ENCODE measurements around the gene CAMTA2.

Gene CAMTA2

DNA sequence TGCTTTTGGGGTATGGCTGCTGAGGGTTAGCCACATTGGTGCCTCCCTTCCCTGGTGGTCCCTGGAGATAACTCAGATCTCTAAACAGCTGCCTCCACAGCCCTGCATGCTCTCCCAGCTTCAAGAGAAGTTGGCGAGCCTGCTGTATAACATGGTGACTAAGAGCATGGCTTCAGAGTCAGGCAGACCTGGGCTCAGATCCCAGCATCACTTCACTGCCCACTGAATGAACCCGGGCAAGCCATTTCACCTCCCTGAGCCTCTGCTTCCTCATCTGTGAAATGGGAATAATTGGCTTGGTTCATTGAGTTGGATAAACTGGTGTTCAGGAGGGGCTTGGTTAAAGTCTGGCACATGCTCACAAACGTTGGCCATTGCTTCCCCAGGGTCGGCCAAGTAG is 26.9 kb upstream of the CAMTA2 start:
- H3K36me3 ChIP-seq = peaks cover 84% of the 10 kb centered on the region
- TF ChIP-seq, protein P1, sequence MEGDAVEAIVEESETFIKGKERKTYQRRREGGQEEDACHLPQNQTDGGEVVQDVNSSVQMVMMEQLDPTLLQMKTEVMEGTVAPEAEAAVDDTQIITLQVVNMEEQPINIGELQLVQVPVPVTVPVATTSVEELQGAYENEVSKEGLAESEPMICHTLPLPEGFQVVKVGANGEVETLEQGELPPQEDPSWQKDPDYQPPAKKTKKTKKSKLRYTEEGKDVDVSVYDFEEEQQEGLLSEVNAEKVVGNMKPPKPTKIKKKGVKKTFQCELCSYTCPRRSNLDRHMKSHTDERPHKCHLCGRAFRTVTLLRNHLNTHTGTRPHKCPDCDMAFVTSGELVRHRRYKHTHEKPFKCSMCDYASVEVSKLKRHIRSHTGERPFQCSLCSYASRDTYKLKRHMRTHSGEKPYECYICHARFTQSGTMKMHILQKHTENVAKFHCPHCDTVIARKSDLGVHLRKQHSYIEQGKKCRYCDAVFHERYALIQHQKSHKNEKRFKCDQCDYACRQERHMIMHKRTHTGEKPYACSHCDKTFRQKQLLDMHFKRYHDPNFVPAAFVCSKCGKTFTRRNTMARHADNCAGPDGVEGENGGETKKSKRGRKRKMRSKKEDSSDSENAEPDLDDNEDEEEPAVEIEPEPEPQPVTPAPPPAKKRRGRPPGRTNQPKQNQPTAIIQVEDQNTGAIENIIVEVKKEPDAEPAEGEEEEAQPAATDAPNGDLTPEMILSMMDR (IDR thresholded peaks at IDR 0.05) = no peak
- H3K27ac ChIP-seq = no peak overlapping the region
- H3K4me3 ChIP-seq (ENCODE audit: low read depth in 1 of 2, low read length in 1 of 2) = no peak overlapping the region
- no peaks in the 10 kb centered on the region for H3K27me3 ChIP-seq
- H3K4me1 ChIP-seq (ENCODE audit: control insufficient read depth in 1 of 2, insufficient read depth in 1 of 2, low read depth in 1 of 2, low read length in 1 of 2) = no peaks in the 10 kb centered on the region
- H3K9me3 ChIP-seq = no peaks in the 10 kb centered on the region

DNA sequence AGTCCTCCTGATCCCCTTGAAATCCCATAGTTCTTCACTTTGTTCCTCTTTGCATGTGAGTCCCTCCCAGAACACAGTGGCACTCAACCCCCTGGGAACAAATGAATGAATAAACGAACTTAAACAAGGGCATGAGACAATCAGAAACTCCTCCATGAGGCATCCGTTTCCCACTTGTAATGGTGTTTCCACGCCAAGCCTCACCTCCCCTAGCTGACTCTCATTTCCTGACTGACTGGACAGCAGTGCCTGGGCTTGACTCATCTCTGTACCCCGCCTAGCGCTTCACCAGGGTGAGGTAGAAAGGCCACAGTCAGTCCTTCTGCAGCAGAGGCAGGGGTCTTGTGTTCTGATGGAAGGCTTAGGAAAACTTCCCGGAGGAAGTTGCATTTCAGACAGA is 24.5 kb upstream of the CAMTA2 start:
- TF ChIP-seq, protein P1 (IDR thresholded peaks at IDR 0.05) = no peak
- no peak overlapping the region for H3K27ac ChIP-seq
- H3K4me3 ChIP-seq (ENCODE audit: low read depth in 1 of 2, low read length in 1 of 2) = no peak overlapping the region
- no peaks in the 10 kb centered on the region for H3K9me3 ChIP-seq
- H3K27me3 ChIP-seq = no peaks in the 10 kb centered on the region
- H3K36me3 ChIP-seq = peaks cover 86% of the 10 kb centered on the region
- H3K4me1 ChIP-seq (ENCODE audit: control insufficient read depth in 1 of 2, insufficient read depth in 1 of 2, low read depth in 1 of 2, low read length in 1 of 2) = no peaks in the 10 kb centered on the region

DNA sequence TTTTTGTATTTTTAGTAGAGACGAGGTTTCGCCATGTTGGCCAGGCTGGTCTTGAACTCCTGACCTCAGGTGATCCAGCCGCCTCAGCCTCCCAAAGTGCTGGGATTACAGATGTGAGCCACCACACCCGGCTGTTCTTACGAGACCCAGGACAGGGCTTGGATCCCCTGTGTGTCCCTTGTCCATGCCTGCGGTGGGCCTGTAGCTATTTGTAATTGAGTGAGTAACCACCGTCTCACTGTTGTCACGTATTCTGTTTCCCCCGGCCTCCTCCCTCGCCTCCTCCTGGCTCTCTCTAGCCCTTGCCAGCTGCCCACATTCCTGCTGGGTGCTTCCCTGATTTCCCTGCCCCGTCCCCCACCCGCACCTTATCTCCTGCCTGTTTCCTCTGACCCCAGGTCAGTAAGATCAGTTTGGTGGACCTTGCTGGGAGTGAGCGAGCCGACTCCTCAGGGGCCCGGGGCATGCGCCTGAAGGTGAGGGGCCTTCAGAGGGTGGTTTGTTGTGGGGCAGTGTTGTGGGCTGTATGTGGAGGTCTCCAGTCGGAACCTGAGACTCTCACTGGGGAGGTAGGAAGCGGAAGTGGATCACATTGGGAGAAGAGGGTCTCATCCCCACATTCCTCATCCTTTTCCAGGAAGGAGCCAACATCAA is 15.9 kb upstream of the CAMTA2 start:
- Histone ChIP-seq H3K27ac (no peak overlapping the region), H3K4me3 (ENCODE audit: low read depth in 1 of 2, low read length in 1 of 2) (no peak overlapping the region), H3K36me3 (peaks cover 81% of the 10 kb centered on the region), H3K27me3 (no peaks in the 10 kb centered on the region), H3K4me1 (ENCODE audit: control insufficient read depth in 1 of 2, insufficient read depth in 1 of 2, low read depth in 1 of 2, low read length in 1 of 2) (peaks cover 10 to 12% of the 10 kb centered on the region in 2 experiments), H3K9me3 (no peaks in the 10 kb centered on the region)
- TF ChIP-seq, protein P1 (IDR thresholded peaks at IDR 0.05) = no peak

DNA sequence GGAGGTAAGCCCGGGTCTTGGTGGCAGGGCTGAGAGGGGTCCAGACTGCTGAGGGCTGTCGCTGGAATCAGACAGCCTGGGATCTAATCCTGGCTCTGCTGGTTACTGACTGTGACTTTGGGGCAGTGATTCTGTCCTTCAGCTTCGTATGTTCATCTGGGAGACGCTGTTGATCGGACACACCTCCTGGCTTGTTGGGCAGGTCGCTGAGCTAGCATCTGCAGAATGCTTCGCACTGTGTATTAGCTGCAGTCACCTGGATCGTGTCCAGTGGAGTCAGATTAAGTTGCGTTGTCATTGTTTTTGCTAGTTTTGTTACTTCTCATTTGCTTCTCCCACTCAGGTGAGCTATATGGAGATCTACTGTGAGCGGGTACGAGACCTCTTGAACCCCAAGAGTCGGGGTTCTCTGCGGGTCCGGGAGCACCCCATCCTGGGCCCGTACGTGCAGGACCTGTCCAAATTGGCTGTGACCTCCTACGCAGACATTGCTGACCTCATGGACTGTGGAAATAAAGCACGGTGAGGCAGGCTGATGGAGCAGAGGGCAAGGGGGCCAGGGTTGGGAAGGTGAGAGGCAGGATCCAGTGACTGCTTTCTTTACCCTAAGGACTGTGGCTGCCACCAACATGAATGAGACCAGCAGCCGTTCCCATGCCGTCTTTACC is 14.8 kb upstream of the CAMTA2 start:
- H3K36me3 ChIP-seq = peaks cover 70% of the 10 kb centered on the region
- TF ChIP-seq, protein P1 (IDR thresholded peaks at IDR 0.05) = no peak

DNA sequence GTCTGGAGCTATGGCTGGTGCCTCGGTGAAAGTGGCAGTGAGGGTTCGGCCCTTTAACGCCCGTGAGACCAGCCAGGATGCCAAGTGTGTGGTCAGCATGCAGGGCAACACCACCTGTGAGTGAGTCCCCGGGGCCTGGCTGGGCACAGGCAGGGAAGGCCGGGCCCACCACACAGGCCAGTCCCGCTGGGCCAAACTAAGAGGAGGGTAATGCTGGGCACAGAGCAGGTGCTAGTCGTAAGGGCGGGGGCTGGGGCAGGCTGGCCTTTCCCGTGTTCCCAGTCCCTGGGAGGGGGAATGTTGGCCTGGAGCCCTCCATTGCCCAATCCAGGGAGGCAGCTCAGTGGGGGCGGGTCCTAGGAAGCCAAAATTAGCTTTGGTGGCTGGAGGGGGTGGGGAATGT is 12.8 kb upstream of the CAMTA2 start:
- Histone ChIP-seq H3K27ac (no peak overlapping the region), H3K36me3 (peaks cover 50% of the 10 kb centered on the region), H3K4me3 (ENCODE audit: low read depth in 1 of 2, low read length in 1 of 2) (no peak overlapping the region)

More for the DNA sequence above, 14.8 kb upstream of the CAMTA2 start:
- Histone ChIP-seq H3K27ac (no peak overlapping the region), H3K9me3 (no peaks in the 10 kb centered on the region), H3K4me3 (ENCODE audit: low read depth in 1 of 2, low read length in 1 of 2) (no peak overlapping the region), H3K4me1 (ENCODE audit: control insufficient read depth in 1 of 2, insufficient read depth in 1 of 2, low read depth in 1 of 2, low read length in 1 of 2) (peaks cover 14 to 15% of the 10 kb centered on the region in 2 experiments), H3K27me3 (no peaks in the 10 kb centered on the region)

More for the DNA sequence above, 12.8 kb upstream of the CAMTA2 start:
- Histone ChIP-seq H3K4me1 (ENCODE audit: control insufficient read depth in 1 of 2, insufficient read depth in 1 of 2, low read depth in 1 of 2, low read length in 1 of 2) (peaks cover 25 to 28% of the 10 kb centered on the region in 2 experiments), H3K27me3 (no peaks in the 10 kb centered on the region), H3K9me3 (no peaks in the 10 kb centered on the region)
- TF ChIP-seq, protein P1 (IDR thresholded peaks at IDR 0.05) = no peak
